Measurements from ENCODE around the gene NSD1. TPM values are rescaled to one million over a fixed set of nuclear protein-coding genes. Genes with fewer than 3 reads are reported as not detected.

Gene NSD1
- total and polyA plus RNA-seq, 2 donors (not counting 1 experiment from before 2014, with no cell fraction given): 19.3 to 52.8 TPM

- H3K27ac ChIP-seq (ENCODE audit: insufficient read depth, low read length): no peak overlapping the region
- no peak for TF ChIP-seq CTCF (conservative IDR thresholded peaks at IDR 0.05 in 1 of 2, IDR thresholded peaks at IDR 0.05 in 1 of 2; ENCODE audit: low read depth in 1 of 2, low read length in 2 of 2)
- no peak for TF ChIP-seq EZH2 (IDR thresholded peaks at IDR 0.05; ENCODE audit: low read length, missing control alignments)
- no peak overlapping the region for H2AFZ ChIP-seq (ENCODE audit: low read length)
- H3K9me3 ChIP-seq (ENCODE audit: control insufficient read depth, insufficient read depth, low read depth, low read length): no peaks in the 10 kb centered on the region
- H4K20me1 ChIP-seq (ENCODE audit: control insufficient read depth, extremely low read depth, insufficient read depth, low read length): no peaks in the 10 kb centered on the region
- no peak overlapping the region for H3K9ac ChIP-seq (ENCODE audit: insufficient read depth, low read length)
- DNase-seq (ENCODE audit: low read depth in 2 of 2): no peak
- H3K79me2 ChIP-seq (ENCODE audit: control insufficient read depth, insufficient read depth, low read length): peaks cover 28% of the 10 kb centered on the region
- H3K4me2 ChIP-seq (ENCODE audit: extremely low read depth, insufficient read depth, low read length): peak overlapping the region; percentile 61
- H3K4me3 ChIP-seq (replicated peaks in 1 of 4; ENCODE audit: control extremely low read depth in 1 of 4, insufficient read depth in 1 of 4, low read depth in 3 of 4, low read length in 4 of 4): peak overlapping the region in 3 of 4 experiments; percentile 20 to 68 (median 43)
- peaks cover 14% of the 10 kb centered on the region for H3K4me1 ChIP-seq (ENCODE audit: control insufficient read depth, extremely low read depth, insufficient read depth, low read length)
- no peaks in the 10 kb centered on the region for H3K27me3 ChIP-seq (ENCODE audit: control insufficient read depth, insufficient read depth, low read length)
- peaks cover 20% of the 10 kb centered on the region for H3K36me3 ChIP-seq (ENCODE audit: control insufficient read depth, insufficient read depth, low read length)
Measured at GRCh38 chr5:177310332-177310731, 176.8 kb downstream of the NSD1 start.

GRCh38 chr5:177310757-177311391, 177.3 kb downstream of the NSD1 start:
- Histone ChIP-seq H3K9me3 (ENCODE audit: control insufficient read depth, insufficient read depth, low read depth, low read length) (no peaks in the 10 kb centered on the region), H3K27ac (ENCODE audit: insufficient read depth, low read length) (no peak overlapping the region), H3K4me1 (ENCODE audit: control insufficient read depth, extremely low read depth, insufficient read depth, low read length) (peaks cover 14% of the 10 kb centered on the region), H2AFZ (ENCODE audit: low read length) (no peak overlapping the region), H3K4me2 (ENCODE audit: extremely low read depth, insufficient read depth, low read length) (peak overlapping the region; percentile 96), H3K36me3 (ENCODE audit: control insufficient read depth, insufficient read depth, low read length) (peaks cover 16% of the 10 kb centered on the region), H4K20me1 (ENCODE audit: control insufficient read depth, extremely low read depth, insufficient read depth, low read length) (no peaks in the 10 kb centered on the region), H3K4me3 (replicated peaks in 1 of 4; ENCODE audit: control extremely low read depth in 1 of 4, insufficient read depth in 1 of 4, low read depth in 3 of 4, low read length in 4 of 4) (peak overlapping the region; percentile 20 to 68 (median 42)), H3K27me3 (ENCODE audit: control insufficient read depth, insufficient read depth, low read length) (no peaks in the 10 kb centered on the region), H3K79me2 (ENCODE audit: control insufficient read depth, insufficient read depth, low read length) (peaks cover 22% of the 10 kb centered on the region), H3K9ac (ENCODE audit: insufficient read depth, low read length) (no peak overlapping the region)
- DNase-seq (ENCODE audit: low read depth in 2 of 2): no peak
- TF ChIP-seq CTCF (conservative IDR thresholded peaks at IDR 0.05 in 1 of 2, IDR thresholded peaks at IDR 0.05 in 1 of 2; ENCODE audit: low read depth in 1 of 2, low read length in 2 of 2): no peak
- TF ChIP-seq EZH2 (IDR thresholded peaks at IDR 0.05; ENCODE audit: low read length, missing control alignments): no peak

GRCh38 chr5:177311392-177311722, 177.8 kb downstream of the NSD1 start:
- no peak for DNase-seq (ENCODE audit: low read depth in 2 of 2)
- H3K4me3 ChIP-seq (replicated peaks in 1 of 4; ENCODE audit: control extremely low read depth in 1 of 4, insufficient read depth in 1 of 4, low read depth in 3 of 4, low read length in 4 of 4): peak overlapping the region; percentile 49 to 70 (median 66)
- peak overlapping the region; percentile 46 for H3K9ac ChIP-seq (ENCODE audit: insufficient read depth, low read length)
- H2AFZ ChIP-seq (ENCODE audit: low read length): no peak overlapping the region
- TF ChIP-seq CTCF (conservative IDR thresholded peaks at IDR 0.05 in 1 of 2, IDR thresholded peaks at IDR 0.05 in 1 of 2; ENCODE audit: low read depth in 1 of 2, low read length in 2 of 2): no peak
- no peak for TF ChIP-seq EZH2 (IDR thresholded peaks at IDR 0.05; ENCODE audit: low read length, missing control alignments)
- H3K79me2 ChIP-seq (ENCODE audit: control insufficient read depth, insufficient read depth, low read length): peaks cover 21% of the 10 kb centered on the region
- H3K4me1 ChIP-seq (ENCODE audit: control insufficient read depth, extremely low read depth, insufficient read depth, low read length): peaks cover 14% of the 10 kb centered on the region
- H3K9me3 ChIP-seq (ENCODE audit: control insufficient read depth, insufficient read depth, low read depth, low read length): no peaks in the 10 kb centered on the region
- peak overlapping the region; percentile 96 for H3K4me2 ChIP-seq (ENCODE audit: extremely low read depth, insufficient read depth, low read length)
- no peaks in the 10 kb centered on the region for H4K20me1 ChIP-seq (ENCODE audit: control insufficient read depth, extremely low read depth, insufficient read depth, low read length)
- peaks cover 15% of the 10 kb centered on the region for H3K36me3 ChIP-seq (ENCODE audit: control insufficient read depth, insufficient read depth, low read length)
- peak overlapping the region; percentile 78 for H3K27ac ChIP-seq (ENCODE audit: insufficient read depth, low read length)
- H3K27me3 ChIP-seq (ENCODE audit: control insufficient read depth, insufficient read depth, low read length): no peaks in the 10 kb centered on the region

All from fibroblast of lung (primary cell).